Fibroblast of lung (primary cell): Measurements from ENCODE around the gene AP1S1.

Experiments used
- CTCF ChIP-seq, 2 donors: IDR thresholded peaks in 1 of 2; conservative IDR thresholded peaks in 1 of 2; 1 replicate in 1 of 2; 2 replicates in 1 of 2; pipeline ENCODE4 v1.5.1; 2011 to 2012; ENCODE audit warnings: low read length in 2 of 2, control low read depth in 1 of 2, inconsistent platforms in 1 of 2, low read depth in 1 of 2, mild to moderate bottlenecking in 1 of 2
- EZH2 ChIP-seq: IDR thresholded peaks from 2 replicates; pipeline ENCODE4 v1.5.1; 2012; ENCODE audit warnings: low read length, control low read depth, mild to moderate bottlenecking; ENCODE audit errors: missing control alignments

- TF ChIP-seq CTCF (conservative IDR thresholded peaks at IDR 0.05 in 1 of 2, IDR thresholded peaks at IDR 0.05 in 1 of 2; ENCODE audit: low read depth in 1 of 2, low read length in 2 of 2) (no peak), EZH2 (no peak)
Measured at GRCh38 chr7:101129603-101130117, 24.6 kb upstream of the AP1S1 start.
